Epithelial cell of esophagus (primary cell): ENCODE measurements around the gene PTPN18.
A peak's percentile ranks its signal among the peaks of the same experiment; 100 is the strongest.

Source experiments
- DNase-seq: peaks from one replicate; pipeline ENCODE4 v3.0.0; 2010; ENCODE audit warnings: low read depth
- H3K4me3 ChIP-seq: 2 replicates; pipeline ENCODE4 v1.5.1; 2011; ENCODE audit warnings: mild to moderate bottlenecking, low read length, control low read depth
- CTCF ChIP-seq: IDR thresholded peaks from 2 replicates; pipeline ENCODE4 v1.5.1; 2011; ENCODE audit warnings: low read depth, mild to moderate bottlenecking, low read length, control low read depth, inconsistent platforms; ENCODE audit not compliant: insufficient read depth; ENCODE audit errors: missing control alignments

Gene PTPN18

GRCh38 chr2:130353291-130354138, 2.3 kb upstream of the PTPN18 start:
- DNase-seq = no peak
- H3K4me3 ChIP-seq = no peak overlapping the region
- TF ChIP-seq CTCF = no peak

- no peak for DNase-seq
- no peak for TF ChIP-seq CTCF
- H3K4me3 ChIP-seq = no peak overlapping the region
Observed at GRCh38 chr2:130354139-130354428, 1.8 kb upstream of the PTPN18 start.

DNA sequence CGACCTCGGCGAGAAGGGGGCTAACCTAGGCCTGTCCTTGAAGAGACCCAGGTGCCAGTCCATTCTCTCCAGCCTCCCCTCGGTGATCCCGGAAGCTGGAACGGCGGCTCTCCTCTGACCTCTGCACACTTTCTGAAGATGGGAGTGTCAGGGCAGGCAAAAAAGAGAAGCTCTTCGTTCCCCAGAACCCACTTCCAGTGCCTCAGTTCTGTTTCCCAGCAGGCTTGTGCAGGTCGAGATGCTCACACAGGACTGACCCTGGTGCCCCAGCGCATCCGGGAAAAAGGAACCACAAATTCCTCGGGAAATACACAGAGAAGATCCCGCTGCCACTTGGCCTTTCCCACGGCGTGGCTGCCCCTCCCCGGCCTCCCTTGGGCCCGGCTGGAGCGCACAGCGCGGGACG, 681 bp upstream of the PTPN18 start:
- H3K4me3 ChIP-seq = peak overlapping the region; percentile 65
- TF ChIP-seq CTCF = no peak
- DNase-seq = no peak

DNA sequence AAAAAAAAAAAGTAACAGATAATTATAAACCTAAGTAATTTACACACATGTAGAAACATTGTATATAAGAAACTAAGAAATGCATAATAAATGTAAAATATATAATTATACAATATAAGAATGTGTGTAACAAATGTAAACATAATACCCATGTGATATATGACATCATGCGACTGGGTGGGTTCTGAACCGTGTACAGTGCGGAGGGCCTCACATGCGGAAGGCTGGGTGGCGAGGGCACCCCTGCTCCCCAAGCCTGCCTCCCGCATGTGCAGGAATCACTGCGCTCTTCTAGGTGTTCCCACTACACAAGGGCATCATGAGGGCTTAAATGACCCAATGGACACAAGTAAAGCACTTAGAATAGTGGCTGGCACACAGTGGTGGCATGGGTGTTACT, 2.0 kb downstream of the PTPN18 start:
- no peak for TF ChIP-seq CTCF
- no peak overlapping the region for H3K4me3 ChIP-seq
- no peak for DNase-seq

GRCh38 chr2:130358420-130359350, 2.8 kb downstream of the PTPN18 start:
- no peak for TF ChIP-seq CTCF
- no peak for DNase-seq
- H3K4me3 ChIP-seq = no peak overlapping the region

DNA sequence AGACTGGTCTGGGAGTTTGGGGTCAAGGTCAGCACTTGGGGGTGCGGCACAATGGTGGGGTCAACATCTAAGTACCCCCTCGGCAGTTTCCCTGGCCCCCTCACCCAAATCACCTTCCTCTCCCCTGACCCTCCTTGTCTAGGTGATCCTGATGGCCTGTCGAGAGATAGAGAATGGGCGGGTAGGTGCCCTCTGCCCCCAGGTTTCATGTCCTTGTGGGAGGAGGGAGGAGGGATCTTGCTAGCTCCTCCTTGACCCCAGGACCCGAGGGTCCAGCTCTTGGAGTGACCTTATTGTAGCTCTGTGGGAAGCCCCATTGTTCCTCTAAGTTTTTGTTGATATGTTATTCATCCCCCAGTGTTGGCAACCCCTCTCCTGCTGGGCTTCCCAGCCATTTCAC, 3.6 kb downstream of the PTPN18 start:
- no peak overlapping the region for H3K4me3 ChIP-seq
- TF ChIP-seq CTCF = no peak
- DNase-seq = no peak

DNA sequence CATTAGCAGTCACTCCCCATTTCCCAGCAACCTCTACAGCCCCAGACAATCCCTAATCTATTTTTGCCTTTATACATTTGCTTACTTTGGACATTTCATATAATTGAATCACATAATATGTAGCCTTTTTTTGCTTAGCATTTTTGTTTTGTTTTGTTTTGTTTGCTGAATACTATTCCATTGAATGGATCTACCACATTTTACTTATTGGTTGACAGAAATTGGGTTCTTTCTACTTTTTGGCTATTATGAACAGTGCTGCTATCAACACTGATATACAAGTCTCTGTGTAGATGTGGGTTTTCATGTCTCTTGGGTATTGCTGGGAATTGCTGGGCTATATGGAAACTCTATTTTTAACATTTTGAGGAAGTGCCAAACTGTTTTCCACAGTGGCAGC, 7.6 kb downstream of the PTPN18 start:
- TF ChIP-seq CTCF = no peak
- no peak for DNase-seq
- no peak overlapping the region for H3K4me3 ChIP-seq
